OCI-LY1 (cell line): ENCODE data around the gene CENPC.

Source experiments
- EZH2 ChIP-seq: fragments of 200-600 bp; sonication (generic), shearing (Covaris generic); IDR thresholded peaks from 2 replicates; pipeline ENCODE4 v1.8.0; 2017; ENCODE audit warnings: borderline replicate concordance, mixed run types, mild to moderate bottlenecking, antibody characterized with exemption, low read length, moderate library complexity, mixed read lengths
- TF ChIP-seq, protein P1 (sequence below): fragments of 200-600 bp; sonication (generic), shearing (Covaris generic); IDR thresholded peaks from 2 replicates; pipeline ENCODE4 v1.5.1; 2017; ENCODE audit warnings: mild to moderate bottlenecking, antibody characterized with exemption, low read length, moderate library complexity, mixed read lengths

DNA sequence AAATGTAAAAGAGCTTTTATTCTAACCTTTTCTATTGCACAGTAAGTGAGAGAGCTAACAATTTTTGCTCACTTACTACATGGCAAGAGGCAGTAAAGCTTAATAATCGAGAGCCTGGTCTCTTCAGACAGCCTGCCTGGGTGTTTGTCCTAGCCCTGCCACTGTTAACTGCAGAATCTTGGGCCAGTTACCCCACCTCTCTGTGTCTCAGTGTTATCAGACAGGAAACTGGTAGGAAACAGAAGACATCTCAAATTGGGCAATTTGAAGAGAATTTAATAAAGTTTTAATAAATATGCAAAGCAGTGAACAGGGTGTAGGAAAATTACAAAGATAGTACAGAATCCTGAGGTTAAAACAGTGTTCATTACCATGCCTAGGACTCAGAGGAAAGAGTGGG, 26.7 kb upstream of the CENPC start:
- TF ChIP-seq, protein P1, sequence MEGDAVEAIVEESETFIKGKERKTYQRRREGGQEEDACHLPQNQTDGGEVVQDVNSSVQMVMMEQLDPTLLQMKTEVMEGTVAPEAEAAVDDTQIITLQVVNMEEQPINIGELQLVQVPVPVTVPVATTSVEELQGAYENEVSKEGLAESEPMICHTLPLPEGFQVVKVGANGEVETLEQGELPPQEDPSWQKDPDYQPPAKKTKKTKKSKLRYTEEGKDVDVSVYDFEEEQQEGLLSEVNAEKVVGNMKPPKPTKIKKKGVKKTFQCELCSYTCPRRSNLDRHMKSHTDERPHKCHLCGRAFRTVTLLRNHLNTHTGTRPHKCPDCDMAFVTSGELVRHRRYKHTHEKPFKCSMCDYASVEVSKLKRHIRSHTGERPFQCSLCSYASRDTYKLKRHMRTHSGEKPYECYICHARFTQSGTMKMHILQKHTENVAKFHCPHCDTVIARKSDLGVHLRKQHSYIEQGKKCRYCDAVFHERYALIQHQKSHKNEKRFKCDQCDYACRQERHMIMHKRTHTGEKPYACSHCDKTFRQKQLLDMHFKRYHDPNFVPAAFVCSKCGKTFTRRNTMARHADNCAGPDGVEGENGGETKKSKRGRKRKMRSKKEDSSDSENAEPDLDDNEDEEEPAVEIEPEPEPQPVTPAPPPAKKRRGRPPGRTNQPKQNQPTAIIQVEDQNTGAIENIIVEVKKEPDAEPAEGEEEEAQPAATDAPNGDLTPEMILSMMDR, result no peak
- TF ChIP-seq EZH2, result no peak
